Measurements from ENCODE around the gene ALLC. TPM values are rescaled to one million over a fixed set of nuclear protein-coding genes. Genes with fewer than 3 reads are reported as not detected.
"Not testable (repeated sequence)": the region's sequence is repeated elsewhere in the genome, so short reads cannot be mapped to it uniquely, and the experiment has no call there.

The ALLC gene
- total RNA-seq, 4 donors from 2014 or later: not detected

GRCh38 chr2:3617198-3617890 lies 40.7 kb upstream of the ALLC start:
- Histone ChIP-seq H3K9me3 (no peaks in the 10 kb centered on the region), H3K4me1 (no peaks in the 10 kb centered on the region), H3K4me3 (no peak overlapping the region), H3K27ac (no peak overlapping the region), H3K27me3 (no peaks in the 10 kb centered on the region), H3K36me3 (no peaks in the 10 kb centered on the region)
- ATAC-seq (no peak), DNase-seq (no peak)
- TF ChIP-seq CTCF (IDR thresholded peaks at IDR 0.05 in 4 of 5, conservative IDR thresholded peaks at IDR 0.05 in 1 of 5): no peak
- intact Hi-C loops (cut with DNase I; ENCODE audit: low total_unique reads) (no loop called here), in situ Hi-C loops (cut with MboI; ENCODE audit: low sequenced_read_pairs in 4 of 4) (no loop called here)

- DNase-seq (no peak), ATAC-seq (no peak)
- TF ChIP-seq CTCF (IDR thresholded peaks at IDR 0.05 in 4 of 5, conservative IDR thresholded peaks at IDR 0.05 in 1 of 5): no peak
- no peak for TF ChIP-seq POLR2A (IDR thresholded peaks at IDR 0.05)
- Histone ChIP-seq H3K9me3 (no peaks in the 10 kb centered on the region), H3K4me3 (no peak overlapping the region), H3K27ac (no peak overlapping the region), H3K27me3 (no peaks in the 10 kb centered on the region), H3K36me3 (no peaks in the 10 kb centered on the region), H3K4me1 (no peaks in the 10 kb centered on the region)
- intact Hi-C loops (cut with DNase I; ENCODE audit: low total_unique reads): no loop called here
- in situ Hi-C loops (cut with MboI; ENCODE audit: low sequenced_read_pairs in 4 of 4): no loop called here
Observed at GRCh38 chr2:3618367-3618766, 39.6 kb upstream of the ALLC start.

GRCh38 chr2:3619033-3619432 lies 39.0 kb upstream of the ALLC start:
- DNase-seq (no peak), ATAC-seq (no peak)
- Histone ChIP-seq H3K9me3 (no peaks in the 10 kb centered on the region), H3K4me3 (no peak overlapping the region), H3K4me1 (no peaks in the 10 kb centered on the region), H3K36me3 (no peaks in the 10 kb centered on the region), H3K27me3 (no peaks in the 10 kb centered on the region), H3K27ac (no peak overlapping the region)
- in situ Hi-C loops (cut with MboI; ENCODE audit: low sequenced_read_pairs in 4 of 4) (no loop called here), intact Hi-C loops (cut with DNase I; ENCODE audit: low total_unique reads) (no loop called here)
- TF ChIP-seq POLR2A (IDR thresholded peaks at IDR 0.05): no peak
- TF ChIP-seq CTCF (IDR thresholded peaks at IDR 0.05 in 4 of 5, conservative IDR thresholded peaks at IDR 0.05 in 1 of 5): no peak

GRCh38 chr2:3619661-3620060 lies 38.3 kb upstream of the ALLC start:
- H3K4me3 ChIP-seq; ATAC-seq; H3K9me3 ChIP-seq; H3K27ac ChIP-seq; DNase-seq; H3K36me3 ChIP-seq; in situ Hi-C loops (cut with MboI; ENCODE audit: low sequenced_read_pairs in 4 of 4); intact Hi-C loops (cut with DNase I; ENCODE audit: low total_unique reads); H3K27me3 ChIP-seq; H3K4me1 ChIP-seq: not testable (repeated sequence)

- Histone ChIP-seq H3K9me3 (no peaks in the 10 kb centered on the region), H3K4me3 (no peak overlapping the region), H3K36me3 (no peaks in the 10 kb centered on the region), H3K27ac (no peak overlapping the region), H3K4me1 (no peaks in the 10 kb centered on the region), H3K27me3 (no peaks in the 10 kb centered on the region)
- TF ChIP-seq POLR2A (IDR thresholded peaks at IDR 0.05) (no peak), CTCF (IDR thresholded peaks at IDR 0.05 in 4 of 5, conservative IDR thresholded peaks at IDR 0.05 in 1 of 5) (no peak)
- intact Hi-C loops (cut with DNase I; ENCODE audit: low total_unique reads): no loop called here
- ATAC-seq: no peak
- in situ Hi-C loops (cut with MboI; ENCODE audit: low sequenced_read_pairs in 4 of 4): no loop called here
- no peak for DNase-seq
Observed at GRCh38 chr2:3620834-3621233, 37.2 kb upstream of the ALLC start.

Data from gastrocnemius medialis (tissue), 4 donors.